ENCODE measurements around the gene UBE2N. TPM values are rescaled to one million over a fixed set of nuclear protein-coding genes. Genes with fewer than 3 reads are reported as not detected.
A peak's percentile ranks its signal among the peaks of the same experiment; 100 is the strongest.
"Not testable (repeated sequence)": the region's sequence is repeated elsewhere in the genome, so short reads cannot be mapped to it uniquely, and the experiment has no call there.

UBE2N gene
- total and polyA plus RNA-seq, 2 donors, result 64.5 to 132 TPM

DNA sequence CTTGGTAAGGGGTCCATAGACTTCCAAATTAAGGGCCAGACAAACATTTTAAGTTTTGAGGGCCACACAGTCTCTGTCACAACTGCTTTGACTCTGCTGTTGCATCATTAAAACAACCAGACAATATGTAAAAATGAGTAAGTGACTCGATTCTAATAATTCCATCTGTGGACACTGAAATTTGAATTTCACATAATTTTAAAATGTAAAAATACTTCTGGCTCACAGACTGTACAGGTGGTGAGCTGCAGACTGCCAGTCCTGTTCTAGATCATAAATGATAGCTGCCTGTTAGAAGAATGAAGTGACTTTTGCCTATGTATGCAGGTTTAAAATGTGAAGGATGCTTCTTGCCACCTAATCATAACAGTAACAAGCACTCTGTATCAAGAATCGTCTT is 48.3 kb downstream of the UBE2N start:
- WGBS, result 81% methylated on average over 2 of the region's 2 CpGs
- Histone ChIP-seq H3K4me1 (ENCODE audit: insufficient read depth) (peaks cover 3% of the 10 kb centered on the region), H3K27ac (ENCODE audit: low read depth) (no peak overlapping the region), H3K4me3 (ENCODE audit: low read depth, low read length) (no peak overlapping the region), H3K36me3 (ENCODE audit: insufficient read depth) (peaks cover 2% of the 10 kb centered on the region)
- no peak for DNase-seq (ENCODE audit: extremely low spot score)

DNA sequence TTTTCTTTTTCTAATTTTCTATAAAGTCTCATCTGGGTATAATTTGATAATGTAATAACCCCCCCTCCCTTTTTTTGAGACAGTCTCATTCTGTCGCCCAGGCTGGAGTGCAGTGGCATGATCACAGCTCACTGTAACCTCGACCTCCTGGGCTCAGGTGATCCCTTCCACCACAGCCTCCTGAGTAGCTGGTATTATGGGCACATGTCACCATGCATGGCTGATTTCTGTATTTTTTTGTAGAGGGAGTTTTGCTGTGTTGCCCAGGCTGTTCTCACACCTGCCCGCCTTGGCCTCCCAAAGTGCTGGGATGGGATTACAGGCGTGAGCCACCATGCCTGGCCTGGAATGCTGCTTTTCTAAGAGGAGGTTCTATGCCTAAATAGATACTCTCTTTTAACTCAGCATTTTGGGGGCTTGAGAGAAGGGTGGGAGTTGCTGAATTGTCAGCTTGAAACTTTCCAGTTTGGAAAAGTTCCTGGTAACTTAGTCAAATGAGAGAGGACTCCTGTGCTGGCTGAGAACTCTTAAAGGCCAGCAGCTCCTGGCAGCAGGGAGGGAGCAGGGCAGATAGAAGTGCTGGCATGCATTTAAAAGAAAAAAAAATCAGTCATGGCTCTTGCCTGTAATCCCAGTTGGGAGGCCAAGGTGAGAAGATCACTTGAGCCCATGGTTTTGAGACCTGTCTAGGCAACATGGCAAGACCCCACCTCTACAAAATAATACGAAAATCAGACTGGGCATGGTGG is 51.0 kb downstream of the UBE2N start:
- peaks cover 3% of the 10 kb centered on the region for H3K4me1 ChIP-seq (ENCODE audit: insufficient read depth)
- peaks cover 2% of the 10 kb centered on the region for H3K36me3 ChIP-seq (ENCODE audit: insufficient read depth)
- no peak overlapping the region for H3K27ac ChIP-seq (ENCODE audit: low read depth)
- no peak for DNase-seq (ENCODE audit: extremely low spot score)
- WGBS, result 90% methylated on average over 5 of the region's 5 CpGs
- no peak overlapping the region for H3K4me3 ChIP-seq (ENCODE audit: low read depth, low read length)

GRCh38 chr12:93390031-93390430 is 51.7 kb downstream of the UBE2N start:
- Histone ChIP-seq H3K36me3 (ENCODE audit: insufficient read depth) (peaks cover 2% of the 10 kb centered on the region), H3K4me3 (ENCODE audit: low read depth, low read length) (no peak overlapping the region), H3K4me1 (ENCODE audit: insufficient read depth) (peaks cover 3% of the 10 kb centered on the region)

DNA sequence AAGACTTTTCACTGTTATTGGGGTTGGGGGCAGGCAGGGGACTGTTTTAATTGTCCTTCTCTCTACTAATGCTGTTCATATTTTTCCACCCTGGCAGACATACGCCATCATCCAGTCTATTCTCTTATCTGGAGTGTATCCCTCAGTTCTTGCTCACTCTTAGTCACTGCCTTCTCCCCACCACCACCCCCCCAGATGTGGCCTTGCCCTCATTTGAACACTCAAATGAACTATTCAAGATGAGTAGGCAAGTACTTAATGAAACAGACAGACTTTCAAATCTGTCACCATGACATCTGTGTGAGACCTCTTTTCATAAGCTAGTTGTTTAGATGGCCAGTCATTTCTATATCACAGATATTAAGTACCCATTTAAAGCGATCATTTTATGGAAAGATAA is 54.0 kb downstream of the UBE2N start:
- DNase-seq (ENCODE audit: extremely low spot score), result no peak
- Histone ChIP-seq H3K4me3 (ENCODE audit: low read depth, low read length) (no peak overlapping the region), H3K36me3 (ENCODE audit: insufficient read depth) (peaks cover 2% of the 10 kb centered on the region), H3K27ac (ENCODE audit: low read depth) (no peak overlapping the region), H3K4me1 (ENCODE audit: insufficient read depth) (peaks cover 3% of the 10 kb centered on the region)
- 84% methylated on average over 2 of the region's 2 CpGs for WGBS

More at GRCh38 chr12:93390031-93390430, 51.7 kb downstream of the UBE2N start:
- DNase-seq (ENCODE audit: extremely low spot score), result no peak
- WGBS, result 65% methylated on average over 5 of the region's 5 CpGs
- no peak overlapping the region for H3K27ac ChIP-seq (ENCODE audit: low read depth)

GRCh38 chr12:93381976-93382437 is 59.7 kb downstream of the UBE2N start:
- H3K4me3 ChIP-seq (ENCODE audit: low read depth, low read length); H3K4me1 ChIP-seq (ENCODE audit: insufficient read depth); H3K36me3 ChIP-seq (ENCODE audit: insufficient read depth); H3K27ac ChIP-seq (ENCODE audit: low read depth); DNase-seq (ENCODE audit: extremely low spot score): not testable (repeated sequence)
- WGBS, result 92% methylated on average over 5 of the region's 5 CpGs

- 54% methylated on average over 5 of the region's 5 CpGs for WGBS
- Histone ChIP-seq H3K27ac (ENCODE audit: low read depth) (no peak overlapping the region), H3K4me3 (ENCODE audit: low read depth, low read length) (peak overlapping the region; percentile 29), H3K4me1 (ENCODE audit: insufficient read depth) (no peaks in the 10 kb centered on the region), H3K36me3 (ENCODE audit: insufficient read depth) (no peaks in the 10 kb centered on the region)
- no peak for DNase-seq (ENCODE audit: extremely low spot score)
Observed at GRCh38 chr12:93381161-93381975, 60.4 kb downstream of the UBE2N start.

DNA sequence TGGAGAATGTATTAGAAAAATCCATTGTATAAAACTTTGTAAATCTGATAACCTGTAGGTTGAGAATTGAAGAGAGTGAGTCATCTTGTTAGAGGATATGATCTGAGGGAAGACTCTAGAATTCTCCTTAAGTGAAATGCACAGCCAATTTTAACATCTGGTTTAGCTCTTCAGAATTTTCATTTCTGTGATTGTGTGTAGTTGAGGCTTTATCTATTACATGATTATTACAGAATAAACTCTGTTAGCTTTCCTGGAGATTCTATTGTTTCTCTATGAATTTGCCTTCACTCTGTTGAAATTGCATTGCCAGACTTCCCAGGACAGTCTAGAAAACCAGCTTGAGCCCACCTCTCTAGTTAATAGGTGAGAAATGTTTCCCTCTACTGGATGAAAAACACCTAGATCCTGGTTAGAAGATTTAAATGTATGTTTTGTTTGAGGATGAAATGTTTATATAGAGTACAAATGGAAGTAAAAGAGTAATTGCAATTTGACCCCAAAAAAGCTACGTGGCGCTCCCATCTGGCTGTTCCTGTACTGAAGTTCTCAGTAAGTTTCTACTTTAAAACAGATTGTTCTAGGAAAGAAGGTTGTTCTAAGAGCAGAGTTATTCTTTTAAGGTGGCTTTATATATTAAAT is 61.1 kb downstream of the UBE2N start:
- DNase-seq (ENCODE audit: extremely low spot score), result no peak

DNA sequence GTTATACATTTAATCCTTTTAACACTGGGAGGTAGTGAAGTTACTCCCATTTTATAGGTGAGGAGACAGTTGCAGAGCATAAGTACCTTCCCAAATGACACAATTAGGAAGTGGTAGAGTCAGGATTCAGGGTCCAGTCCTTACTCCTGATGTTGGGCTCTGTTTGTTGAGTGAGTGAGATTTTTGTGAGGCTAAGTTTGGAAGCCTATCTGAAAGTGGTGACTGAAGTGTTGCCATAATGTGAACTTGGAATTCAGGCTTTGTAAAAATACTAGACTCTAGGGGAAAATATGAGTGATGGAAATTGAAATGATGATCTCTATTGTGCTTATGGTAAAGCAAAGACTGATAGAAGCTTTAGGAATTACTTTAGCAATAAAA is 61.8 kb downstream of the UBE2N start:
- Histone ChIP-seq H3K4me3 (ENCODE audit: low read depth, low read length) (peak overlapping the region; percentile 98), H3K27ac (ENCODE audit: low read depth) (no peak overlapping the region), H3K4me1 (ENCODE audit: insufficient read depth) (no peaks in the 10 kb centered on the region), H3K36me3 (ENCODE audit: insufficient read depth) (no peaks in the 10 kb centered on the region)
- no peak for DNase-seq (ENCODE audit: extremely low spot score)

More for the DNA sequence above, 61.1 kb downstream of the UBE2N start:
- no peaks in the 10 kb centered on the region for H3K36me3 ChIP-seq (ENCODE audit: insufficient read depth)
- WGBS, result 27% methylated on average over 2 of the region's 2 CpGs
- H3K4me3 ChIP-seq (ENCODE audit: low read depth, low read length), result peak overlapping the region; percentile 29
- no peaks in the 10 kb centered on the region for H3K4me1 ChIP-seq (ENCODE audit: insufficient read depth)
- H3K27ac ChIP-seq (ENCODE audit: low read depth), result no peak overlapping the region

- no peak for DNase-seq (ENCODE audit: extremely low spot score)
- Histone ChIP-seq H3K4me1 (ENCODE audit: insufficient read depth) (no peaks in the 10 kb centered on the region), H3K27ac (ENCODE audit: low read depth) (peak overlapping the region; percentile 57), H3K36me3 (ENCODE audit: insufficient read depth) (no peaks in the 10 kb centered on the region), H3K4me3 (ENCODE audit: low read depth, low read length) (peak overlapping the region; percentile 98)
- 6% methylated on average over 8 of the region's 8 CpGs for WGBS
Observed at GRCh38 chr12:93379326-93379980, 62.3 kb downstream of the UBE2N start.

DNA sequence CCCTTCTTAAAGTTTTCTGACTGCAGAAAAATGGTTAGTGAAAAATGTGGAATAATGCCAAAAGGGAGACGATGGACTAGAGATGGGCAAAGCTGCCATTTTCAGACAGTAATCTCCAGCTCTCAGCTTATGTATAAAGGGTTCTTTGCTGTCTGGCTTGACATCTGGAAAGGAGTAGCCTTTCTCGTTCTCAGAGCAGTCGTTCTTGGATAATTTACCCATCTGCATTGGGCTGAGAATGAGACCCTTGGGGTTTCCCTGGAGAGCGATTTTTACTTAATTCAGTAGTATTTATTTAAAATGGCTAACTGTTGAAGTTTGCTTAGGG is 62.8 kb downstream of the UBE2N start:
- 0% methylated on average over 4 of the region's 4 CpGs for WGBS
- no peaks in the 10 kb centered on the region for H3K4me1 ChIP-seq (ENCODE audit: insufficient read depth)
- DNase-seq (ENCODE audit: extremely low spot score), result no peak

DNA sequence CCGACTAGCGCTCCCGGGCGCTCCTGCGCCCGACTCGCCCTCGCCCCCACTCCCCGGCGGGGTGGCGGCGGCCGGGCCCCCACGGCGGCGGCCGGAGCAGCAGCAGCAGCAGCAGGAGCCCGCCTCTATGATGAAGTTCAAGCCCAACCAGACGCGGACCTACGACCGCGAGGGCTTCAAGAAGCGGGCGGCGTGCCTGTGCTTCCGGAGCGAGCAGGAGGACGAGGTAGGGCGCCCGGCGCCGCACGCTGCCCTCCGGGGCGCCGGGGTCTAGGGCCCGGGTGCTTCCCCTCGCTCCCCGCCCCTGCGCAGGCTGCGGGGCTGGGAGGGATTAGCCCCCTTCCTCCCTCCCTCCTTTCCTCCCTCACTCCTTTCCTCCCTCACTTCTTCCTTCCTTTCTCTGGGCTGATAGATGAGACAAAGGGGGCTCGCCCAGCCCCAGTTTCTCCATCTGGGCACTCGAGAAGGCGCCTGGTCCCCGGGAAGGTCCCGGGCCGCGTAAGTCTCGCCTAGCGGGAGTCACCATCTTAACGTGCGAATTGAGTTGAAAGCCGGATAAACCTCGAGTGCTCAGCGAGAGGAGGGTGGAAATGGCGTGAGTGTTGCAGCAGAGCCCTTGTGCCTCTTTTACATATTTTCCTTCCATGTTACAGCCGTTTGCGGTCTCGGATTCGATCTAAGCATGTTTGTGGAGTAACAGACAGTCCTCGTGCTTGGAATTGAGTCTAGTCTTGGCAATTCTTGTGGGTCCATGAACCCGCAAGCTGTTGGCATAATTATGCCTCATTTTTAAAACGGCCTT is 63.4 kb downstream of the UBE2N start:
- Histone ChIP-seq H3K27ac (ENCODE audit: low read depth) (peak overlapping the region; percentile 94), H3K4me3 (ENCODE audit: low read depth, low read length) (peak overlapping the region; percentile 98)
- H3K36me3 ChIP-seq (ENCODE audit: insufficient read depth); H3K4me1 ChIP-seq (ENCODE audit: insufficient read depth); DNase-seq (ENCODE audit: extremely low spot score): not testable (repeated sequence)
- WGBS, result under 1% methylated on average over 44 of the region's 64 CpGs

More for the DNA sequence above, 62.8 kb downstream of the UBE2N start:
- peak overlapping the region; percentile 57 for H3K27ac ChIP-seq (ENCODE audit: low read depth)
- H3K4me3 ChIP-seq (ENCODE audit: low read depth, low read length), result peak overlapping the region; percentile 98
- no peaks in the 10 kb centered on the region for H3K36me3 ChIP-seq (ENCODE audit: insufficient read depth)

GRCh38 chr12:93377252-93378195 is 64.2 kb downstream of the UBE2N start, which contains the start of gene NUDT4:
Gene NUDT4 (plus strand): TSS chr12:93377925. CDS start chr12:93378323, 398 bp downstream.
- Histone ChIP-seq H3K36me3 (ENCODE audit: insufficient read depth) (no peaks in the 10 kb centered on the region), H3K27ac (ENCODE audit: low read depth) (peak within 1 kb of the TSS; percentile 94), H3K4me1 (ENCODE audit: insufficient read depth) (no peaks in the 10 kb centered on the region), H3K4me3 (ENCODE audit: low read depth, low read length) (peak within 1 kb of the TSS; percentile 98)
- peak; percentile 88 for DNase-seq (ENCODE audit: extremely low spot score)
- 1% methylated on average over 63 of the region's 79 CpGs for WGBS
